HUES6 (cell line): ENCODE results near the gene RGL3.
"Not testable (repeated sequence)": the region's sequence is repeated elsewhere in the genome, so short reads cannot be mapped to it uniquely, and the experiment has no call there.

Experiments
- H3K27ac ChIP-seq: 2 replicates; pipeline ENCODE4 v1.7.0; 2013; ENCODE audit warnings: low read depth, mild to moderate bottlenecking, low read length, inconsistent platforms
- H3K27me3 ChIP-seq: 2 replicates; pipeline ENCODE4 v1.6.1; 2013; ENCODE audit warnings: low read length; ENCODE audit not compliant: control insufficient read depth, insufficient read depth
- H3K36me3 ChIP-seq: 2 replicates; pipeline ENCODE4 v1.6.1; 2013; ENCODE audit warnings: low read length; ENCODE audit not compliant: control insufficient read depth, insufficient read depth
- H3K4me1 ChIP-seq: 2 replicates; pipeline ENCODE4 v1.6.1; 2013; ENCODE audit warnings: low read length; ENCODE audit not compliant: control insufficient read depth, insufficient read depth
- H3K4me3 ChIP-seq: 2 replicates; pipeline ENCODE4 v1.5.1; 2013; ENCODE audit warnings: low read depth, low read length
- H3K9ac ChIP-seq: one replicate; pipeline ENCODE4 v1.6.1; 2013; ENCODE audit warnings: mild to moderate bottlenecking, low read length
- H3K9me3 ChIP-seq: 2 replicates; pipeline ENCODE4 v1.6.1; 2013; ENCODE audit warnings: low read depth, low read length; ENCODE audit not compliant: control insufficient read depth, insufficient read depth

RGL3 gene

GRCh38 chr19:11416346-11417052, 2.6 kb downstream of the RGL3 start:
- no peak overlapping the region for H3K27ac ChIP-seq
- no peaks in the 10 kb centered on the region for H3K9me3 ChIP-seq
- H3K4me1 ChIP-seq, result peaks cover 13% of the 10 kb centered on the region; the same call in 1 of the 2 replicates
- H3K9ac ChIP-seq, result no peak overlapping the region
- peaks cover 40% of the 10 kb centered on the region for H3K27me3 ChIP-seq
- H3K4me3 ChIP-seq, result no peak overlapping the region
- H3K36me3 ChIP-seq, result no peaks in the 10 kb centered on the region; the same call in 1 of the 2 replicates

GRCh38 chr19:11414544-11414943, 4.6 kb downstream of the RGL3 start:
- Histone ChIP-seq H3K36me3 (peaks cover 1% of the 10 kb centered on the region; the same call in 1 of the 2 replicates), H3K27ac (no peak overlapping the region), H3K4me1 (0 out of 2 replicates have a peak, but pooled peaks cover 4% of the 10 kb centered on the region), H3K4me3 (no peak overlapping the region), H3K9ac (no peak overlapping the region), H3K9me3 (no peaks in the 10 kb centered on the region), H3K27me3 (peaks cover 20% of the 10 kb centered on the region)

- Histone ChIP-seq H3K4me1 (no peaks in the 10 kb centered on the region), H3K9ac (no peak overlapping the region), H3K27ac (no peak overlapping the region), H3K27me3 (no peaks in the 10 kb centered on the region), H3K4me3 (no peak overlapping the region), H3K9me3 (no peaks in the 10 kb centered on the region), H3K36me3 (peaks cover 4% of the 10 kb centered on the region; the same call in 1 of the 2 replicates)
Observed at GRCh38 chr19:11410682-11411081, 8.4 kb downstream of the RGL3 start.

GRCh38 chr19:11408591-11408990, 10.5 kb downstream of the RGL3 start:
- no peaks in the 10 kb centered on the region for H3K4me1 ChIP-seq
- no peaks in the 10 kb centered on the region for H3K9me3 ChIP-seq
- H3K27ac ChIP-seq, result no peak overlapping the region
- H3K9ac ChIP-seq, result no peak overlapping the region
- no peak overlapping the region for H3K4me3 ChIP-seq
- peaks cover 17% of the 10 kb centered on the region for H3K36me3 ChIP-seq
- H3K27me3 ChIP-seq, result no peaks in the 10 kb centered on the region

- H3K9me3 ChIP-seq, H3K4me1 ChIP-seq, H3K27me3 ChIP-seq, H3K9ac ChIP-seq, H3K27ac ChIP-seq: not testable (repeated sequence)
- Histone ChIP-seq H3K4me3 (peak overlapping the region; percentile 25), H3K36me3 (peaks cover 27% of the 10 kb centered on the region)
Observed at GRCh38 chr19:11406703-11407236, 12.3 kb downstream of the RGL3 start.

GRCh38 chr19:11405846-11406643, 13.1 kb downstream of the RGL3 start:
- Histone ChIP-seq H3K9ac (no peak overlapping the region), H3K4me1 (no peaks in the 10 kb centered on the region), H3K4me3 (peak overlapping the region; percentile 25), H3K27ac (no peak overlapping the region), H3K9me3 (no peaks in the 10 kb centered on the region), H3K27me3 (no peaks in the 10 kb centered on the region), H3K36me3 (peaks cover 29% of the 10 kb centered on the region)

GRCh38 chr19:11404588-11405222, 14.4 kb downstream of the RGL3 start:
- H3K9ac ChIP-seq, result no peak overlapping the region

GRCh38 chr19:11401808-11402543, 17.1 kb downstream of the RGL3 start:
- no peaks in the 10 kb centered on the region for H3K4me1 ChIP-seq
- no peak overlapping the region for H3K4me3 ChIP-seq
- no peak overlapping the region for H3K9ac ChIP-seq
- no peaks in the 10 kb centered on the region for H3K9me3 ChIP-seq
- no peak overlapping the region for H3K27ac ChIP-seq
- H3K36me3 ChIP-seq, result peaks cover 42% of the 10 kb centered on the region
- no peaks in the 10 kb centered on the region for H3K27me3 ChIP-seq

More at GRCh38 chr19:11404588-11405222, 14.4 kb downstream of the RGL3 start:
- peaks cover 35% of the 10 kb centered on the region for H3K36me3 ChIP-seq
- H3K27me3 ChIP-seq, result no peaks in the 10 kb centered on the region
- no peaks in the 10 kb centered on the region for H3K4me1 ChIP-seq
- no peak overlapping the region for H3K27ac ChIP-seq
- H3K4me3 ChIP-seq, result no peak overlapping the region
- H3K9me3 ChIP-seq, result no peaks in the 10 kb centered on the region

GRCh38 chr19:11400798-11401197, 18.3 kb downstream of the RGL3 start:
- Histone ChIP-seq H3K9ac (no peak overlapping the region), H3K4me1 (no peaks in the 10 kb centered on the region), H3K9me3 (no peaks in the 10 kb centered on the region), H3K27me3 (no peaks in the 10 kb centered on the region), H3K27ac (no peak overlapping the region), H3K4me3 (no peak overlapping the region), H3K36me3 (peaks cover 46% of the 10 kb centered on the region)

- Histone ChIP-seq H3K27me3 (no peaks in the 10 kb centered on the region), H3K36me3 (peaks cover 42% of the 10 kb centered on the region)
Observed at GRCh38 chr19:11399667-11400066, 19.4 kb downstream of the RGL3 start.

More at GRCh38 chr19:11399667-11400066, 19.4 kb downstream of the RGL3 start:
- H3K4me1 ChIP-seq, result peaks cover 3% of the 10 kb centered on the region; the same call in 1 of the 2 replicates
- H3K9ac ChIP-seq, result no peak overlapping the region
- no peak overlapping the region for H3K4me3 ChIP-seq
- H3K9me3 ChIP-seq, result no peaks in the 10 kb centered on the region
- H3K27ac ChIP-seq, result no peak overlapping the region
